GM21367 (cell line): ENCODE results near the gene HOXD4.

Experiments used
- ATAC-seq: cut with Tn5 transposase; IDR thresholded peaks from one replicate; pipeline ENCODE4 v1.9.1; 2021; ENCODE audit not compliant: unreplicated experiment

Gene HOXD4

DNA sequence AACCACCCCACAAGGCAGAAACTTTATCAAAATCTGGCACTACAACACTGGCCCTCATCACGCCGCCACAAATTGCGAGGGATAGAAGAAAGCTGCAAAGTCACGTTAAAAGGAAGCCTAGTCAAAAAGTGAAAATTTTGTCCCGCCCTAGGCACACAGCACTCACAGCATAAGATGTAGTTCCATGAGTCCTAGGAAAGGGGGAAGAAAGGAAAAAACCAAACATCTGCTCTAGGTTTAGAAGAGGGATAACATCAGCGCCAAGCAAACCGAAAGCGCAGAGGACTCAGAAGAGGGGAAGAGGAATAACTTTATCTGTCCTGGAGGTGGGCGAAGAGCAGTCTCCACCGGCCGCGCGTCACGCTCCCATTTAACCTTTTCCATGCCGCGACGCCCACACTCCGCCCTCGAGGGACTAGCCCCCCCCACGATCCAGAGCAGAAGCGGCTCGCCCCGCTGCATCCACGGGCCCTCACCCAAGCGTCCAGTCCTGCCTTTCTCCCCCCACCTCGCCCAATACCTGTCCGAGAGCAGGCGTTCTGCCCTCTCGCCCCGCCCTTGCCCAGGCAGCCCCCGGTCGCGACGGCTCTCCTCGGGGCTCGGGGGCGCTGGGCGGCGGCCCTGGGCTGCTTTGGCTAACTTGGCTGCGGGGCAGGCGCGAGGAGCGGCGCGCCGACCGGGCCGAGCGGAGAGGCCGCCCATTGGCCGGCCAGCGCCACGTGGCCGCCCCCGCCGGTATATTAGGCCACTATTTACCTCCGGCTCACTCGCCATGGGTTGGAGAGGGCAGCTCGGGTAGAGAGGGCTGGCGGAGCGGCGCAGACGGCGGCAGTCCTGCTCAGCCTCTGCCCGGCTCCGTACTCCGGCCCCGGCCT, 36.8 kb downstream of the HOXD4 start, which contains the start of gene HOXD1:
HOXD1 (plus strand) TSS at position 770 of the 875 bp plus-strand sequence. CDS start 134 bp downstream, outside the sequence.
- ATAC-seq: no peak

DNA sequence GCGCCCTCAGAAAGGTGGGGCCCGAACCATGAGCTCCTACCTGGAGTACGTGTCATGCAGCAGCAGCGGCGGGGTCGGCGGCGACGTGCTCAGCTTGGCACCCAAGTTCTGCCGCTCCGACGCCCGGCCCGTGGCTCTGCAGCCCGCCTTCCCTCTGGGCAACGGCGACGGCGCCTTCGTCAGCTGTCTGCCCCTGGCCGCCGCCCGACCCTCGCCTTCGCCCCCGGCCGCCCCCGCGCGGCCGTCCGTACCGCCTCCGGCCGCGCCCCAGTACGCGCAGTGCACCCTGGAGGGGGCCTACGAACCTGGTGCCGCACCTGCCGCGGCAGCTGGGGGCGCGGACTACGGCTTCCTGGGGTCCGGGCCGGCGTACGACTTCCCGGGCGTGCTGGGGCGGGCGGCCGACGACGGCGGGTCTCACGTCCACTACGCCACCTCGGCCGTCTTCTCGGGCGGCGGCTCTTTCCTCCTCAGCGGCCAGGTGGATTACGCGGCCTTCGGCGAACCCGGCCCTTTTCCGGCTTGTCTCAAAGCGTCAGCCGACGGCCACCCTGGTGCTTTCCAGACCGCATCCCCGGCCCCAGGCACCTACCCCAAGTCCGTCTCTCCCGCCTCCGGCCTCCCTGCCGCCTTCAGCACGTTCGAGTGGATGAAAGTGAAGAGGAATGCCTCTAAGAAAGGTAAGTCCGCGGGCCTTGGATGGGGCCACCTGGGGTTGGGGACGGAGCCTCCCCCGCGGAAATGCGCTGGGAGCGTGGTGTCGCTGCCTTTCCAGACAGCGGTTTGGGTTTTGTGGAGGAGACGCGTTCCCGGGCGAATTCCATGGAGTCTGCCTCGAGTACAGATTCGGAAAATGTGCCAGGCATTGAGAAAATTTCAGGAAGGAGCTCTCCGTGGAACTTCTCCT, 37.7 kb downstream of the HOXD4 start:
- no peak for ATAC-seq

DNA sequence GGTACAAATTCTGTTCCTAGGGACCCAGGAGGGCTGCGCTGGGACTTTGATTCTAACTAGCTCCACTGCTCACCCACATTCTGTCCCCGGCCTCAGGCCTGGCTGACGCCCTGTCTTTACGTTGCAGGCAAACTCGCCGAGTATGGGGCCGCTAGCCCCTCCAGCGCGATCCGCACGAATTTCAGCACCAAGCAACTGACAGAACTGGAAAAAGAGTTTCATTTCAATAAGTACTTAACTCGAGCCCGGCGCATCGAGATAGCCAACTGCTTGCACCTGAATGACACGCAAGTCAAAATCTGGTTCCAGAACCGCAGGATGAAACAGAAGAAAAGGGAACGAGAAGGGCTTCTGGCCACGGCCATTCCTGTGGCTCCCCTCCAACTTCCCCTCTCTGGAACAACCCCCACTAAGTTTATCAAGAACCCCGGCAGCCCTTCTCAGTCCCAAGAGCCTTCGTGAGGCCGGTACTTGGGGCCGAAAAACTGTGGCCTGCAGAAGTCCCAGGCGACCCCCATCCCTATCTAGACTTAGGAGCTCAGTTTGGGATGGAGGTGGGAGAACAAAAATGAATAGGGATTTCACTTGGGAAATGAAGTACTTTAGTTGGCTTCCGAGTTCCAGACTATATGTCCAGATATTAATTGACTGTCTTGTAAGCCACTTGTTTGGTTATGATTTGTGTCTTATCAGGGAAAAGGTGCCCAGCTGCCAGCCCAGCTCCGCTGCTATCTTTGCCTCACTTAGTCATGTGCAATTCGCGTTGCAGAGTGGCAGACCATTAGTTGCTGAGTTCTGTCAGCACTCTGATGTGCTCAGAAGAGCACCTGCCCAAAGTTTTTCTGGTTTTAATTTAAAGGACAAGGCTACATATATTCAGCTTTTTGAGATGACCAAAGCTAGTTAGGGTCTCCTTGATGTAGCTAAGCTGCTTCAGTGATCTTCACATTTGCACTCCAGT, 38.6 kb downstream of the HOXD4 start:
- ATAC-seq: no peak

DNA sequence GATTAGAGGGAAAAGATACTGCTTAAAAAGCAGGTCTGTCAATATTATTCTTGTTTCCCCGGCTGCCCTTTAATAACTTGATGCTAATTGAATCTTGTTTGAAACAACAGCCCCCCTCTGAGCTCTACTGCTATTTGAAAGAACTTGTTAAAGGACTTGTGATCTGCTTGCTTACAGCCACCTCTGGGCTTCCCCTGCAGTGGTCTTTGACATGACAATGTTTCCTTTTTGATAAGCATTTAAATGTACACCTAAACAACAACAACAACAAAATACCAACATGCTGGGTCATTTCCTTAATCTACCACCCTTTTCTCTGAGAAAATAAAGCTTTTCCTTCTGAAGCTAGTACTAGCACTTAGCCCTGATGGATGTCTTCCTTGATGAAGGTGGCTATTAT, 41.0 kb downstream of the HOXD4 start:
- no peak for ATAC-seq

DNA sequence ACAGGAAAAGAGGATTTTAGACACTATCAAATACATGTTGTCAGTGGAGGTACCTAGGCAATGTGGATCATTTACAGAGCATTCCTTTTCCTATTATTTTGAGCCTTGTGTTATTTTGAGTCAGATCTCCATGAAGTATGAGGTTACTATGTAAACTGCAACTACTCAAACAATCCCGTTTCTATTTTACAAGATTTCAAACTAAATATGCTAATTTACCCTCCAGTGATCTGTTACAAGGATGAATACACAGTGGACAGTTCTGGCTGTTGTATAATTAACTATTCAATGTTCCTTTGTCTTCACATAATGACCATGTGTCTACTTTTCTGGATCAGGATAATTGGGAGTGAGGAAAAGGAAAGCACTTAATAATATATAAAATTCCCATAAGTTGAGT, 41.7 kb downstream of the HOXD4 start:
- no peak for ATAC-seq

DNA sequence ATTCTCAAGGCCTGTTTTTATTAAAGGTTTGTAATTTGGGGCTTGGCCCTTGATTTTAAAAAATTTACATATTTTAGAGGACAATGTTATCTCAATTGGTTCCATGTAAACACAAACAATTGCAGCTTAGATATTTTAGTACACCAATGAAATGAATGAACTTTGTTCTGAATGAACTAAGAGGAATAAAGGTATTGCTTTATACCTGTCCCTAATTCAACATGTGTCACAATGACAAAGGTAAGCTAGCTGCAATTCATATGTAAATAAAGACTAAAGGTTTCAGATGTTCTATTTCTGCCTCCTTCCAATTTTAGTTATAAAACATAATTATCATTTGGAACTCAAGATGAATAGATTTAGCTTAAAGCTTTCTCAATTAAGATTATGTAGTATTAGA, 48.6 kb downstream of the HOXD4 start:
- no peak for ATAC-seq

DNA sequence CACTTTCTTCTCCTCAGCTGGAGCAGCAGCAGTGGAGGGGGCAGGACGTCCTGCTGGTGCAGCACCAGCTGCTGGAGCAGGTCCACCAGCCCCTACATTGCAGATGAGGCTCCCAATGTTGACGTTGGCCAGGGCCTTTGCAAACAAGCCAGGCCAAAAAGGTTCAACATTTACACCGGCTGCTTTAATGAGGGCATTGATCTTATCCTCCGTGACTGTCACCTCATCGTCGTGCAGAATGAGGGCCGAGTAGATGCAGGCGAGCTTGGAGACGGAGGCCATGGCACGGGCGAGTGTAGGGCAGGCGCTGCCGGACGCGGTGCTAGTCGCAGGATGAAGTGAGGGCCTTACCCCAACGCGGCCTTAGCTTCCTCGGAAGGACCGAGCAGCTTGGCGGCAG, 49.6 kb downstream of the HOXD4 start:
- ATAC-seq: no peak

DNA sequence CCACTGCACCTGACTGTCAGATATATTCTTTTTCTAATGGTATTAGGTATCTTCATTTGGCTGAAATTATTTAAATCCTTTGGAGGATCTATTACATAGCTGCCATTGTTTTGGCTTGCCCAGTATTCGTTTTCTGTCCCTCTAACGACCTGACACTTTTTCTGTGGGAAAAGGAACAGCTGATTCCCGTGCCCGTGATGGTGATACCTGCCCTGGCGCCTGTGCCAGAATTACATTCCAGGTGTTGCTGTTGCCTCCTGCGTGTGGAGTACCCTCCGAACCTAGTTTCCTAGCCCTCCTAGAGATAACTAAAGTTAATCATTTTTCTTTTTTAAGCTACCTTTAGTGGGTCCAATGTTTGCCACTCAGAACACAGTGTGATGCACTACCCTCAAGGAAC, 51.1 kb downstream of the HOXD4 start:
- ATAC-seq: no peak
